COLO829 (cell line): ENCODE data around the gene DPAGT1.
"Not testable (repeated sequence)": the region's sequence is repeated elsewhere in the genome, so short reads cannot be mapped to it uniquely, and the experiment has no call there.

Source experiments
- DNase-seq: peaks from one replicate; pipeline ENCODE4 v3.0.0; 2012; ENCODE audit warnings: low spot score

The DPAGT1 gene

DNA sequence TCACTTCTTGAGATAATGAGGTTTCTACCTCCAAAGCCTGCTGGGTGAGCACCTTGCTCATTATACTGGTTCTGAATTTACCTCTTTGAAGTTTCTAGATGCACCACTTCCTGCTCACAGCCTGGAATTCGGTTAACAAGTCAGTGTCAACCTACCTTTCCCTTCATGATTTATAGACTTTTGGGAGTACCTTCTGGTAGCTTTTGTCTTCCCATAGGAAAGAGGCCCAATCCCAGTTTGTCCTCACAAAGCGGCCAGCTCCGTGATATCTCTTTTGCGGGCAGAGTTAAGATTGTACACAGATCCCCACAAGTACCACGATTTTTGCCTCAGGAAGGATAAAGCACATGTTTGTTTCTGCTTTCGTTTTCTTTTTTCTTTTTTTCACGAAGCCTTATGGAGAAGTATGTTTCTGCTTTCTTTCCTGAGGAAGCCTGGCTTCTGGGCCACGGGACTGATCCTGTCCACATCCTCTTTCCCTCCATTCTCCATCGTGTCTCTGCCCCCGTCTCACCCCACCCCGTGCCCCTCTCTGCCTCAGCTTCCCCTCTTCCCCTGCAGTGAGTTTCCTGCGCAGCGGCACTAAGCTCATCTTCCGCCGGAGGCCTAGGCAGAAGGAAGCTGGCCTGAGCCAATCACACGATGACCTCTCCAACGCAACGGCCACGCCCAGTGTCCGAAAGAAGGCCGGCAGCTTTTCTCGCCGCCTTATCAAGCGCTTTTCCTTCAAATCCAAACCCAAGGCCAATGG is 14.0 kb upstream of the DPAGT1 start:
- no peak for DNase-seq

DNA sequence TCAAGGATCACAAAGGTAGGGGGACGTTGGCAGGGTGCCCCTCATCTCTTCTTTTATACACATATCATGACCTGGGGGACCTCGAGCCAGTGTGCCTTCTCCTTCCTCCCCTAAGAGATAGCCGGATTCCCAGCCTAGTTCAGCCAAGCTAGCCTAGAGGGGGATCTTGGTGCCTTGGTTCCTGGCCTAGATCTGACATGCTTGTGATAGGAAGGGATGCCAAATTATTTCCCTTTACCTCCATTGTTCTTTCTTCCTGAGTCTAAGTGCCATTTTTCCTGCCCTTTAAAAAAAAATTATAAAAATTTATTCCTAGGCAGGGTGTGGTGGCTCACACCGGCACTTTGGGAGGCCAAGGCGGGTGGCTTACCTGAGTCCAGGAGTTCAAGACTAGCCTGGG is 12.7 kb upstream of the DPAGT1 start:
- DNase-seq, result no peak

DNA sequence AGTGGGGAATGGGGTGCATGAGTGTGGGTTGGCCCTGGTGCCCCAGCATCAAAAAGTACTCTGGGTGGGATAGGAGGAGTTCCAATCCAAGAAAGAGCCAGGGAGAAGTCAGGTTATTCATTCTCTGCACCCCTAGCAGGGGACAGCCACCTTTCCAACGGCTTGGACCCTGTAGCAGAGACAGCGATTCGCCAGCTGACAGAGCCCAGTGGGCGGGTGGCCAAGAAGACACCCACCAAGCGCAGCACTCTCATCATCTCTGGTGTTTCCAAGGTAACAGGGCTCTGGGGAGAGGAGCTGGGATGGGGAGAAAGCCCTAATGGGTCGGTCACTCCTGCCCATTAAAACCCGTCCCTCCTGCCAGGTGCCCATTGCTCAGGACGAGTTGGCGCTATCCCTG is 12.1 kb upstream of the DPAGT1 start:
- DNase-seq, result no peak

DNA sequence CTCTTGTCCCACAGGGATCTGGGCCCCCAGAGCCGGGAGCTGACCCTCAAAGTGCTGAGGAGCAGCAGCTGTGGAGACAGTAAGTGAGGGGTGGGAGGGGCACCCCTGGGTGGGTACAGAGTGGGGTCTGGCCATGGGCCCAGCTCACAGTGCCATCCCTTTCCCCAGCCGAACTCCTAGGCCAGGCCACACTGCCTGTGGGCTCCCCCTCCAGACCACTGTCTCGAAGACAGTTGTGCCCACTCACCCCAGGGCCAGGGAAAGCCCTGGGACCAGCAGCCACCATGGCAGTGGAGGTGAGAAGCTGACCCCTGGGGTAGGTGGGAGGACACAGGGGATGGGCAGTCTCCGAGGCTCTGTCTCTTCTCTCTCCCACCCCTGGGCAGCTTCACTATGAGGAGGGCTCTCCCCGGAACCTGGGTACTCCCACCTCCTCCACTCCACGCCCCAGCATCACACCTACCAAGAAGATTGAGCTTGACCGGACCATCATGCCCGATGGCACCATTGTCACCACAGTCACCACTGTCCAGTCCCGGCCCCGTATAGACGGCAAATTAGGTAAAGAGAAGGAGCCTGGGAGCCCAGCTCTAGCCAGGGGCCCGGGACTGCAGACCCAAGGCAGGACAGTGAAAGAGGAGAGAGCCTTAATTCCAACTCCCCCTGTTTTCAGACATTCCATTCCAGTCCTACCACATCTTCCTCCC is 10.8 kb upstream of the DPAGT1 start:
- DNase-seq, result no peak

DNA sequence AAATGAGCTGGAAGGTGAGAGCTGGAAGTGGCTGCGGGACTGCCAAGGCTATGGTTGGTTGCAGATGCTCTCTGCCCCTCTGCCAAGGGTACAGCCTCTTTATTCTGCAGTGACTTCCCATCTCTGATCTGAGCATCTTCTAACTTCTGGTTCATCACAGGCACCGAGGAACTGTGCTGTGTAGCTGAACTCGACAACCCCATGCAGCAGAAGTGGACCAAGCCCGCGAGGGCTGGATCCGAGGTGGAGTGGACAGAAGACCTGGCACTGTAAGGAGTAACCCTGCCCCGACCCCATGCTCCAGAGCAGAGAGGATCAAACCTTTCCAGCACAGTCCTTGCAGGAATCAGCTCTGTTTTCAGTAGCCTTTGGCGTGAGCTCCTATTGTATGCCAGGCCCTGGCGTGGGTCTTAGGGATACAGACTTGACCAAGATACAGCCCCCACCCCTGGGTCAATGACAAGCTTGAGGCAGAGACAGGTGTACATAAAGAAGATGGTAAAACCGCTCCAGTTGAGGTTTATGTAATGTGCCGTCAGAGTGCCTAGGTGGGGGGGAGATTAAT is 9.8 kb upstream of the DPAGT1 start:
- DNase-seq, result no peak

DNA sequence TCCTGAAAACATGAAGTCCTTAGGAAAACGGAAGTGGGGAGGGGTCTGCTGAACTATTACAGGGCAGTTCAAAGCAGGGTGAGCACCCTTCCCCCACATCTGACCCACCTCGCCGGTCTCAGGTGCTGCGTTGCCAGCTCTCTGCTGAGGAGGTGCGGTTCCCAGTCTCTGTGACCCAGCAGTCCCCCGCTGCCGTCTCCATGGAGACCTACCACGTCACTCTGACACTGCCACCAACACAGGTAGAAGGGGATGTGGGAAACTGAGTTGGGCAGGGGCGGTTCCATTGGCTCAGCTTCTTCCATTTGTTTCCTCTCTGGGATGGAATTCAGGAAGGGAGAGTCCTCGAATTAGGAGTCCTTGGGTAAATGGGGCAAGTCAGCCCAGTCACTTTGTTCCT is 8.8 kb upstream of the DPAGT1 start:
- DNase-seq, result no peak

DNA sequence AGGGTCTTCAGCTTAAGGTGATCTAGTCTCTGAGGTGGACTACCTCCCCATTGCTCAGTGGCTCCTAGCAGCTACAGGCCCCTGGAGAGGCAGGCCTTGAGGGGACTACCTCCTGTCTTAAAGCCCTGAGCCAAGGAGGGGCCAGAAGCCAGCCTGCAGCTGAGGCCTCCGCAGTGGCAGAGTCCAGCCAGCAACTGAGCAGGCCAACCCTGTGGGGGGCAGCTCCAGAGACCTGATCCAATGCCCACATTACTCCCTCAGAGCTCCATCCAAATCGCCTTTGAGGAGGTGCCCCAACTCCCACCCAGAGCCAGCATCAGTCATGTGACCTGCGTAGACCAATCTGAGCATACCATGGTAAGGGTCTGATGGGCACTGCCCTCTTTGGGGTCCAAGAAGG is 8.2 kb upstream of the DPAGT1 start:
- DNase-seq, result no peak

DNA sequence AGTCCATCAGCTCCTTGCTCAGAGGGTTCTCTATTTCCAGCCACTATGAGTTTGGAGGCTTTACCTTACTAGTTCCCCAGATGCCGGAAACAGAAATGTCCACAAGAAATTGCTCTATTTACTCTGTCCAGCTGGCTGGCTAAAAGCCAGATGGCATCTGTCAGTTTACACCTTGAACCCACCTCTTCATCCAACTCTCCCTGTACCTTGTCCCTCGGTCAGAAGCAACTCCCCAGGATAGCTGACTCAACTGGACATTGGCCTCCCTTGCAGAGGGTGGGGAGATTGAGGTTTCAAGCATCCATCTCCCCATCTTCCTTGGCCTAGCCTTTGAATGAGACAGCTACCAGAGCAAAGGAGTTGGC is 7.2 kb upstream of the DPAGT1 start:
- no peak for DNase-seq

DNA sequence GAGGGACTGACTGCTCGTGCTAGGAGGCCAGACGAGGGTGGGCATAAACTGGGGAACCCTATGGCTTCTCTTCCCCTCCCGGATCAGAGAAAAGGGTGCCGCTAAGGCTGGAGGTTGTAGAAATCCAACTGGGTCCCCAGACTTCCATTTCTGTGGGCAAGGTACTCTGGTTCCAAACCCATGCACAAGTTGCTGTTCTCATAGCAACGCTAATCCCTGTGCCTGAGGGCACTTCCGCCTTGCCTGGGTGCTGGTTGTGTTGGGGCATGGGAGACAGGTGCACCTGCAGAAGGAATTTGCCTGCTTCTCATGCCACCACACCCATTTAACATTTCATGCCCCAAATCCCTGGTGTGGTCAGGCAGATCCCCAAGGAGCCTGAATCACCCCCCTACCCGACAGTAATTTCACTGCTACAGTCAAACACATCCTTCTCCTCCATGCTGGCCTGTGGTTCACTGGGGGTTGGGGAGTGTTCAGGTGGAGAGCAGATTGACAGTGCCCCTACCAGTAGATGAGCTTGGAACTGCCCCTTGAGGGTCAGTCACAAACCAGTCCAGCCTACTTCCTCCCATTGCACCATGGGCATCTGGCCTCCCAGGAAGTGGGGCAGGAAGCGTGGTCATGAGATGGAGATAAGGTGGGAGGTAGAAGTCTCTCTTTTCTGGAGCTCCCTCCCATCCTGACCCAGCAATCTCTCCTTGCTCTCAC is 6.6 kb upstream of the DPAGT1 start:
- no peak for DNase-seq

DNA sequence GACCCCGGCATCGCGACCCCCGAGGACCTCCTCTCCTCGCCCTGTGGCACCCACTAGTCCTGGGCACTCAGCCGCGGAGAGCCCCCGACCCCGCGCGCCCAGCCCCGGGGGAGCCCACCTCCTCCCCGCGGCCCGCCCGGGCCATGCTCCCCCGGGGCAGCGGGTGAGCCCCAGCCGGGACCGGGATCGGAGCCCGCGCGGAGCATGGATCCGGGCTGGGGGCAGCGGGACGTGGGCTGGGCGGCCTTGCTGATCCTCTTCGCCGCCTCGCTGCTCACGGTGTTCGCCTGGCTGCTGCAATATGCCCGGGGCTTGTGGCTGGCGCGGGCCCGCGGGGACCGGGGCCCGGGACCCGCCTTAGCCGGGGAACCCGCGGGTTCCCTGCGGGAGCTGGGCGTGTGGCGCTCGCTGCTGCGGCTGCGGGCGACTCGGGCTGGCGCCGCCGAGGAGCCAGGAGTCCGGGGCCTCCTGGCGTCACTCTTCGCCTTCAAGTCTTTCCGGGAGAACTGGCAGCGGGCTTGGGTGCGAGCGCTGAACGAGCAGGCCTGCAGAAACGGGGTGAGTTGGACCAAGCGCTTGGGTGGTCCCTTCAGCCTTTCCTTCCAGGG is 6.0 kb upstream of the DPAGT1 start:
- DNase-seq, result no peak

DNA sequence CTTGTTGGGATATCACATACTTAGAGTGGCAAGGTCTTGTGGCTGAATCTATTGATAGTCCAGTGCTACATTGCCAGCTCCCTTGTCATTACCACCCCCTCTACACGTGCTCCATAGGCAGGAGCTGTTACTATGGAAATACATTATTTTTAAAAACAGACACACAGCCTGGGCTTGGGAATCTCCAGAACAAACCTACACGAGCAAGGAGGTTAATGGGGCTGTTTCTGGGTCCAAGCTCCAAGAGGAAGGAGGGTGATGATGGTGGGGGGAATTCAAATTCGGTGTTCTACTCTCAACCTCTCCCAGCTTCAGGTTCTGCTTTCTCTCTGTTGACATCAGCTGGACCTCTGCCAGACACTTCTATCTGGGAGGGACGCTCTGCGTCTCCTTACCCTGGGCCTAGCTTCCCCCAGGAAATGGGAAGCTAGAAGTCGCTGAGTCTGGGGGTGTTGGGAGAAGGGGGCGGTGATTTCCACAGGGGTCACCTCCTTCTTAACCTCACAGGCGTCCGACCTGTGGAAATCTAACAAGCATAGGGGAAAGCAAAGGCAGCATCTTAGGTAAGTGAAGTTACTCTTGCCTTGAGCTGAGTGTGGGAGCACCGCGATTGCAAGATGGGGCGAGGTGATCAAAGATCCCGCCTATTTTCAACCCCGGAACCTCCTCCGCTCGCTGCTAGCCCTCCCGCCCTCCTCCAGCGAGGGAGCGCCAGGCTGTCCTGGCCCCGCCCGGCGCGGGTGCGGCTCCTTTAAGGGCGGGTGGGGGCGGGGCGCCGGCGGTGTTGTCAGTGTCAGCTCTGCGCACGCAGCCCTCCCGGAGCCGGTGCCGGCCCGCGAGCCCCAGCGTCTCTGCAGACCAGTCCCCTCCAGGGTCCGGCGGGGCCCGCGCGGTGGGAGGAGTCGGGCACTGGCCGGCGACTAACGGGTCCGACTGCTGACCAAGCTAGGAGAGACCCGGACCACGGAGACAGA is 5.2 kb upstream of the DPAGT1 start, which contains the start of gene C2CD2L:
Gene C2CD2L, plus strand, starts transcription at position 781 of the 974 bp plus-strand sequence. CDS start 398 bp downstream, outside the sequence.
- DNase-seq, result peak; percentile 86

DNA sequence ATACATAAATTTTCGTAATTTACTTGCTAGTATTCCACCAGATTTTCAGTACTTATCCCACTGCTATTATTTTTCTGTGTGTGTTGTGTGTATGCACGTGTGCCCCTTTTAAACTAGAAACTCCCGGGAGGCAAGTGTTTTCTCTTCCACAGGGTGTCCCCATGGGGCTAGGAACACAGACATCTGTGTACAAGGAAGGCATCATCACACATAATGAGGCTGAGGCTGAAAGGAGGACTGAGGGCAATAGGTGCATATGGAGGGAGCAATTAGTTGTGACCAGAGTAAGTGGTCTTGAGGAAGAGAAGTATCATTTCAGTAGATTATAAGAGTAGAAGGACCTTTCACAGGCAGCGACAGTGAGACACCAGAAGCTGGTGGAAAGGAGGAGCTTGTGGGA is 2.1 kb upstream of the DPAGT1 start:
- no peak for DNase-seq

DNA sequence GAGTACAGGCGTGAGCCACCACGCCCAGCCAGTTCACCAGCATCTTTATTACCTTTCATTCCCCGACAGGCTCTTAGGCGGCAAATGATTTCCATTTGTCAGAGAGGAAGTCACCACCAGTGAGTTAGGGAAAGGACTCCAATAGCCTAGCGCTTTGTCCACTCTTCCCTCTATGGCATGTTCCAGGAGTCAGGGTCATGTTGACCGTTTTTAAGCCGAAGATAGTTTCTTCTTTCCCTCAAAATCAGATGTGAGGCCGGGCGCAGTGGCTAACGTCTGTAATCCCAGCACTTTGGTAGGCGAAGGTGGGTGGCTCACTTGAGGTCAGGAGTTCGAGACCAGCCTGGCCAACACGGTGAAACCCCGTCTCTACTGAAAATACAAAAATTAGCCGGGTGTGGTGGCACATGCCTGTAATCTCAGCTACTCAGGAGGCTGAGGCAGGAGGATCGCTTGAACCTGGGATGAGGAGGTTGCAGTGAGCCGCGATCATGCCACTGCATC is 1.6 kb upstream of the DPAGT1 start:
- DNase-seq, result not testable (repeated sequence)

DNA sequence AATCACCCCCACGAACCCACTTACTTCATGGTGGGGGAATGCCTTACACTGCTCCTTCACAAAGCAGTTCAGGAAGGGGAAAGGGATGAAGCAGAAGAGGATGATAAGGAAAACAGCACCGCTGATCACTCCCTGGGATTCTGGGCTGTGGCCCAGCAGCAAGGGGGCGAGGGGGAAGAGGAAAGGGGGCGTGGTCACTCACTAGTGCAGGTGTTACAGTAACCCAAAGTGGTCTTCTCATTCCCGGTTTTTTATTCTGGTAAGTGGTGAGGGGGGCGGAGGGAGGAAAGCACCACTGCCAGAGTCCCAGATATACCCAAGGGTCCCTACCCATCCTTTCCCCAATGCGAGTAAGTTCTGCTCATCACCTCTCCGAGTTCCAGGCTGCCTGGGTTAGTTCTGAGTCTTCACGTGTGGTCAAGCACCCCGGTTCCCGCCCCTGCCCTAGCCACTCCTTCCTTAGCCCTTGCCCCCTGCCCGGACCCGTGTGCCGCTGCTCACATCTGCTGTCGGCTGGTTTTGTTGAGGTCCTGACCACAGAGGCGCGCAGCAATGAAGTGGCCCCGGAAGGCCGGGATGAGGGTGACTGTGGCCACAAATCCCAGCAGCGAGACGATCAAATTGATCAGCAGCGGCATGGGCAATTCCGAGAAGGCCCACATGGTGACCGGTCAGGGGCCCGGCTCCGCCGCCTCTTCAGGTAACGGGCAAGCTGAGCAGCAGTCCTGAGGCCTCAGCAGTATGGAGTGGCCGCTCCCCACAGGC is 477 bp downstream of the DPAGT1 start:
- no peak for DNase-seq

DNA sequence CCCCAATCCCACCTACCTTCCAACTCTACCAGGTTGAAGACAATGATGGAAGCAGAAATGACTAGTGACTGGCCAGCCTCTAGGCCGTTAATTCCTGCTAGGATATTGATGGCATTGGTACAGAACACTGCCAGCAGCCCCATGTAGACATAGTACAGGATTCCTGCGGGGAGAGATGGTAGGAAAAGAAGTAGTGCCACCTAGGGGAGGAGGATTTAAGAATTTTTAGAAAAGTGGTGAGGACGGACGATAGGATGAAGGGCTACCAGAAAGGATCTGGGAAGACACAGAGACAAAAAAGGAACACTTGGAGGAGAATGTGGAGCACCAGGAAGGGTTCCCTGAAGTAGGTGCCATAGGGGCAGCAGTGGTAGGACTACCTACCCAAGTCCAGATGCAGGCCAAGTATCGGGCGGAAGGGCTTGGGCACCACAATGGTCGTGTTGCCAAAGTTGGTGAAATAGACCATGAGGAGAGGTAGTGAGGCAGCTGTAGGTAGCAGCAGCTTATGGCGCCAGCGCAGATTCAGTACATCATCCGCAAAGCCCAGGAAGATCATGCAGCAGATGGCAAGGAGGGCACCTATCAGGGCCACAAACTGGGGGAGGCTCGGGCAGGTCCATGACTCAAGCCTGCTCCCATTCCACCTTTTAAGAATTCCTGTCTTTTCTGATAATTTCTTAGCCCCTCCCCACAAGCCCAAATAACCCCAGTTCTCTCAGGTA is 1.2 kb downstream of the DPAGT1 start:
- no peak for DNase-seq

DNA sequence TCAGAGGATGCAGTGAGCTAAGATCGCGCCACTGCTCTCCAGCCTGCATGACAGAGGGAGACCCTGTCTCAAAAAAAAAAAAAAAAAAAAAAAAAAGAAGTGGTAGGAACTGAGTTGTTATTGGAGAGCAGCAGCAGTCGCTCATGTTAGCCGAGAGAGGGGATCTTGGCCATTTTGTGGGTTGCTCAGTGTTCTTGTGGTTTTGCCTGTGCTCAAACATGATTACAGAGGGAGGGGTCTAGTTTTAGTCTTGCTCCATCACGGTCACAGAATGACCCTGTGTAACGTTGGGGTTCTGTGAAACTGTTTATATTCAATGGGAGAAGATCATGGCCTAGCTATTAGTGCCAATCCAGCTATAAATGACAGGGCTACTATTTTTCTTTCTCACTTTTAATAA is 1.9 kb downstream of the DPAGT1 start:
- DNase-seq, result no peak

DNA sequence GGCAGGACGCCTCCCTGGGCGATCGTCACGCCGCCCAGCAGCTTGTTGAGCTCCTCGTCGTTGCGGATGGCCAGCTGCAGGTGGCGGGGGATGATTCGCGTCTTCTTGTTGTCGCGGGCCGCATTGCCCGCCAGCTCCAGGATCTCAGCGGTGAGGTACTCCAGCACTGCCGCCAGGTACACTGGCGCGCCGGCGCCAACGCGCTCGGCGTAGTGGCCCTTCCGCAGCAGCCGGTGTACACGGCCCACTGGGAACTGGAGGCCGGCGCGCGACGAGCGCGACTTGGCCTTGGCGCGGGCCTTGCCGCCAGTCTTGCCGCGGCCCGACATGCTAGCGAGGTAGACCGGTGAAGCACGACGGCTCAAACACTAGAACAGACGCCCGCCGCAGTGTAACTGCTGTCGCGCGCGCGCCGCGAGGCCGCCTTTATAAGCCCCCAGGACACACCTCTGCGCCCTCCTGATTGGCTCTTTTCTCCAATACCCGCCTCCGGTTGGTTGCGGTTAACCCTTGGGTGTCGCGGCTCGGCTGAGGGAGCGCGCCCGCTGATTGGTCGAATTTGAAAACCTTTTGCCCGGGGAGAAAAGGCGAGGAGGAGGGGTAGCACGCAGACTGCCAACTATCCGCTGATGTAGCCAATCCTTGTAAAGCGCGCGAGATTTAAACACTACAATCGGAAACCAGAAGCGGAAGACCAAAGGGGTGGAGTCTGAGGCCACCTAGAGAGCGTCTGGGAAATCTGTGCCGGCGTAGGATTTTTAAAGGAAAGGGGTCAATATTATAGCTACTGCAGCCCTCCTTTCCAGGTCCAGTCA is 6.4 kb downstream of the DPAGT1 start:
- peak; percentile 97 for DNase-seq

DNA sequence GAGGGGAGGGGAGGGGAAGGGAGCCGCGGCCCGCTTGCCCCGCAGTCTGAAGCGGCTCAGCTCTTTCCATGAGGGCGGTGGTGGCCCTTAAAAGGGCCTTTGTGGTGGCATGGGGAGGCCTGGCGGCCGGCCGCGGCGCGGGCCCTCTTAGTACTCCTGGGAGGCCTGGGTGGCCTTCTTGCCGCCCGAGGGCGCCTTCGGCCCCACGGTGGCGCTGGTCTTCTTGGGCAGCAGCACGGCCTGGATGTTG is 6.9 kb downstream of the DPAGT1 start:
- DNase-seq, result no peak
